Suprapubic skin (tissue), 3 donors: ENCODE measurements around the gene IL31.

Experiments
- EP300 ChIP-seq: sonication (generic); formaldehyde crosslinking; IDR thresholded peaks from one replicate; pipeline ENCODE4 v1.6.1; 2017; ENCODE audit warnings: antibody characterized with exemption
- TF ChIP-seq, protein P1 (sequence below), 2 donors: fragments of 200-600 bp in 1 of 2; fragments of 450-650 bp in 1 of 2; sonication (generic) in 1 of 2; IDR thresholded peaks; one replicate each; pipeline ENCODE4 v1.5.1; 2016 to 2019; ENCODE audit warnings: antibody characterized with exemption in 2 of 2, mild to moderate bottlenecking in 1 of 2, moderate library complexity in 1 of 2

- TF ChIP-seq, protein P1, sequence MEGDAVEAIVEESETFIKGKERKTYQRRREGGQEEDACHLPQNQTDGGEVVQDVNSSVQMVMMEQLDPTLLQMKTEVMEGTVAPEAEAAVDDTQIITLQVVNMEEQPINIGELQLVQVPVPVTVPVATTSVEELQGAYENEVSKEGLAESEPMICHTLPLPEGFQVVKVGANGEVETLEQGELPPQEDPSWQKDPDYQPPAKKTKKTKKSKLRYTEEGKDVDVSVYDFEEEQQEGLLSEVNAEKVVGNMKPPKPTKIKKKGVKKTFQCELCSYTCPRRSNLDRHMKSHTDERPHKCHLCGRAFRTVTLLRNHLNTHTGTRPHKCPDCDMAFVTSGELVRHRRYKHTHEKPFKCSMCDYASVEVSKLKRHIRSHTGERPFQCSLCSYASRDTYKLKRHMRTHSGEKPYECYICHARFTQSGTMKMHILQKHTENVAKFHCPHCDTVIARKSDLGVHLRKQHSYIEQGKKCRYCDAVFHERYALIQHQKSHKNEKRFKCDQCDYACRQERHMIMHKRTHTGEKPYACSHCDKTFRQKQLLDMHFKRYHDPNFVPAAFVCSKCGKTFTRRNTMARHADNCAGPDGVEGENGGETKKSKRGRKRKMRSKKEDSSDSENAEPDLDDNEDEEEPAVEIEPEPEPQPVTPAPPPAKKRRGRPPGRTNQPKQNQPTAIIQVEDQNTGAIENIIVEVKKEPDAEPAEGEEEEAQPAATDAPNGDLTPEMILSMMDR (IDR thresholded peaks at IDR 0.05), result no peak
- no peak for TF ChIP-seq EP300
Observed at GRCh38 chr12:122123761-122124145, 50.3 kb downstream of the IL31 start.
